Caco-2 (cell line): ENCODE measurements around the gene FGF23. TPM values are rescaled to one million over a fixed set of nuclear protein-coding genes. Genes with fewer than 3 reads are reported as not detected.

Source experiments
- total RNA-seq: library from RNA; stranded (reverse); gene quantifications from 2 replicates; pipeline ENCODE4 v1.2.3, GENCODE V29; 2022

Gene FGF23
- total RNA-seq, 1 experiment from 2014 or later = not detected

Other genes starting within 250 kb of the FGF23 start
- gene CCND2, start 106.0 kb downstream of the FGF23 start, total RNA-seq = 113 and 145 TPM in 2 replicates
- gene TIGAR, start 58.5 kb downstream of the FGF23 start, total RNA-seq = 36.7 and 42.7 TPM in 2 replicates
- gene FGF6, start 66.1 kb upstream of the FGF23 start, total RNA-seq = not detected in 2 replicates
- gene RAD51AP1, start 159.2 kb upstream of the FGF23 start, total RNA-seq = 86.2 and 87.4 TPM in 2 replicates
- 7.7 and 9.3 TPM in 2 replicates for gene DYRK4, start 182.5 kb upstream of the FGF23 start, total RNA-seq